Motor neuron (in vitro differentiated cells): ENCODE data around the gene GRIK1. TPM values are rescaled to one million over a fixed set of nuclear protein-coding genes. Genes with fewer than 3 reads are reported as not detected.

Experiments used
- ATAC-seq, 8 experiments: fragments of 200-7000 bp; cut with Tn5 transposase; replicated peaks in 6 of 8; 2 replicates each; pipeline ENCODE4 v1.8.0; 2021; ENCODE audit warnings: mild to moderate bottlenecking in 8 of 8, moderate library complexity in 8 of 8
- H3K27ac ChIP-seq, 2 donors: fragments of 250-450 bp; sonication (Bioruptor Pico); 2 replicates each; pipeline ENCODE4 v1.9.0; 2021; ENCODE audit warnings: antibody characterized with exemption in 2 of 2, mild to moderate bottlenecking in 2 of 2, moderate library complexity in 1 of 2
- H3K4me1 ChIP-seq, 2 donors: fragments of 250-450 bp; sonication (Bioruptor Pico); replicated peaks in 1 of 2; 2 replicates each; pipeline ENCODE4 v1.6.1; 2021; ENCODE audit warnings: antibody characterized with exemption in 2 of 2, mild to moderate bottlenecking in 2 of 2, moderate library complexity in 1 of 2
- H3K4me3 ChIP-seq, 5 donors: fragments of 250-450 bp; sonication (Bioruptor Pico); 2 replicates each; pipeline ENCODE4 v1.9.0; 2021; ENCODE audit warnings: antibody characterized with exemption in 5 of 5, mild to moderate bottlenecking in 5 of 5, moderate library complexity in 4 of 5
- WGBS, 10 experiments: fragments of 450-650 bp; shearing (Covaris generic); methylation state at CpG; one replicate each; pipeline ENCODE4 v1.0.0; 2022; 5-methylcytosine and 5-hydroxymethylcytosine counted together
- in situ Hi-C, 9 experiments: fragments of 400-800 bp; cut with MboI; loops; one replicate each; pipeline ENCODE4 v1.15.0; 2021; ENCODE audit warnings: low sequenced_read_pairs in 9 of 9, low pct_unique_long_range_greater_than_20kb in 2 of 9; ENCODE audit not compliant: unreplicated experiment in 9 of 9
- total RNA-seq, 8 experiments: library from RNA; unstranded; fragments of 300-600 nt; gene quantifications; 2 replicates each; pipeline versions ENCODE4 v1.2.3 to v1.2.4, GENCODE V29; 2022

Gene GRIK1
- total RNA-seq, 8 experiments from 2014 or later: 0.15 to 8.7 (median 3.9) TPM

- Histone ChIP-seq H3K4me3 (no peak overlapping the region), H3K27ac (no peak overlapping the region), H3K4me1 (peaks cover 0 to 28% of the 10 kb centered on the region in 2 donors)
- 40 to 90% (median 83%) methylated on average over 1 of the region's 2 CpGs; no CpG with 5 or more reads in 5 of the 10 experiments for WGBS, 10 experiments
- in situ Hi-C loops: no loop called here
- no peak for ATAC-seq
Observed at GRCh38 chr21:29716753-29717152, 223.0 kb downstream of the GRIK1 start.

DNA sequence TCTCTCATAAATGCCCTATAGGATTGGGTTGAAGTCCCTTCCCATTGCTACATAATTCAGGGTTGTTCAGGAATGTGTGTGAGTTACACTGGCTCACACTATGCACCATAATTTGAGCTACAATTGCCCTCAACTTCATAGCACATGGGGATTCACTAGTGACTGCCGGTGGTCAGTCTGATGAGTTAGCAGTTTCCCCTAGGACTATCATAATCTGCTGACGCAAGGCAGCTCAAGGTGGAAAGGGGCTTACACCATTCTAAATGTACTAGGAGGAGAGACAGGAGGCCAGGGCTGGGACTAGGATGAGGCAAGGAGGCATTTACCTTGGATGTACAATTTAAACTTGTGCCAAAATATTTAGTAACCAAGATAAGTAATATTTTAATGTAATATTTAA, 224.7 kb downstream of the GRIK1 start:
- ATAC-seq: no peak
- in situ Hi-C loops: no loop called here
- peaks cover 0 to 14% of the 10 kb centered on the region in 2 donors for H3K4me1 ChIP-seq
- 50 to 100% (median 86%) methylated on average over 1 to 2 of the region's 2 CpGs; no CpG with 5 or more reads in 2 of the 10 experiments for WGBS, 10 experiments
- H3K27ac ChIP-seq: no peak overlapping the region
- no peak overlapping the region for H3K4me3 ChIP-seq

DNA sequence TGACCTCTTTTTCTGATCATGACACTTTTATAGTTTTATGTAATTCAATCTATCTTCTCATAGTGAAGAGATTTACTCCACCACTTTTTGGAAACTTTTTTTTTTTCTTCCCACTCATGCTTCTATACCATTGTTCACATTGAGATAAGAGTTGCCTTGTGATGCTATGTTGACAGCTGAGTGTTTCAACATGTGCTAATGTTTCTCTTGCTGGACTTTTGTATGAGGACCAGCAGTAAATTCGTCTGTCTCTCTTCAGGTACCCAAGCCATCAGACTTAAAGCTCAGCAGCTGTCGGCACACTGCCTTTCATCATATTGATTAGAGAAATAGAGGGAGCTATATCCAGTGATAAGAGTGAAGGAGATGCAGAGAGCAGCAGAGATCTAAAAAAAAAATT, 227.0 kb downstream of the GRIK1 start:
- in situ Hi-C loops: no loop called here
- Histone ChIP-seq H3K4me3 (no peak overlapping the region), H3K4me1 (peaks cover 0 to 2% of the 10 kb centered on the region in 2 donors), H3K27ac (no peak overlapping the region)
- WGBS, 10 experiments: 17 to 85% (median 54%) methylated on average over 1 to 2 of the region's 2 CpGs; no CpG with 5 or more reads in 2 of the 10 experiments
- ATAC-seq: no peak

- no peak for ATAC-seq
- Histone ChIP-seq H3K4me3 (no peak overlapping the region), H3K27ac (no peak overlapping the region), H3K4me1 (peaks cover 0 to 2% of the 10 kb centered on the region in 2 donors)
- in situ Hi-C loops: no loop called here
Observed at GRCh38 chr21:29711236-29711635, 228.6 kb downstream of the GRIK1 start.

DNA sequence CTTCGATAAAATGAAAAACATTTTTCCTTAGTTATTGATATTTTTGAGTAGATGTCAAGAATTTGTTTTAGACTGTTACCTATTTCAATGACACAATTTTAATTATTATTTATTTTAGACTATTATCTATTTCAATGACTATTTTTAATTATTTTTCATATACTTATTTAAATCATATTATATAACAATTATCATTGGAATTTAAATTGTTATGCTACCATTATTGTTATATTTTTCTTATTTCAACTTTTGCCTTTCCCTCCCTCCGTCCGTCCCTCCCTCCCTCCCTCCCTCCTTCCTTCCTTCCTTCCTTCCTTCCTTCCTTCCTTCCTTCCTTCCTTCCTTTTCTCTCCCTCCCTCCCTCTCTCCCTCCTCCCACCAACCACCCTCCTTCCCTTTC, 229.3 kb downstream of the GRIK1 start:
- WGBS, 10 experiments: 42 to 100% (median 88%) methylated on average over 1 to 2 of the region's 3 CpGs
- Histone ChIP-seq H3K27ac (no peak overlapping the region), H3K4me1 (peaks cover 0 to 2% of the 10 kb centered on the region in 2 donors), H3K4me3 (no peak overlapping the region)
- in situ Hi-C loops: no loop called here
- ATAC-seq: no peak

GRCh38 chr21:29708401-29708800, 231.4 kb downstream of the GRIK1 start:
- no peak for ATAC-seq
- no peak overlapping the region for H3K4me3 ChIP-seq
- H3K4me1 ChIP-seq: peaks cover 0 to 2% of the 10 kb centered on the region in 2 donors
- 64 to 100% (median 96%) methylated on average over 1 to 4 of the region's 4 CpGs for WGBS, 10 experiments
- no peak overlapping the region for H3K27ac ChIP-seq
- in situ Hi-C loops: no loop called here

DNA sequence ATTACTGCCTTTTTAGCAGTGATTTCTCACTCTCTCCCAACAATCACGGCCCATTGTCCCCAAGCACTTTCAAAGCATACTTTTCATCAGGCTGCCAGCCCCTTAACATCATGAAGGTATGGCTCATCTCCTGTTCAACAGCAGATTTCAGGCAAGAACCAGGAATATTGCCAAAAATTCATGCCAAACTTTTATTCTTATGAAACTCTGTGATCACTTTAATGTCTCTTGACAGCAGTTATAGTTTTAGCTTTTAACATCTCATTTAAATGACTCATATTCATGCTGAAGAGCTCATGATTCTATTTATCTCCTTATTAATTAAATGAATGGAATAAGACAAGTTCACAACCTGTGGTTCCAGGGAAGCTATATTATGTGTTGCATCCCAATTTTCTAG, 235.1 kb downstream of the GRIK1 start:
- ATAC-seq: no peak
- in situ Hi-C loops: no loop called here
- WGBS, 10 experiments: 0 to 100% (median 17%) methylated on average over 1 of the region's 1 CpG; no CpG with 5 or more reads in 3 of the 10 experiments
- Histone ChIP-seq H3K27ac (no peak overlapping the region), H3K4me1 (no peaks in the 10 kb centered on the region), H3K4me3 (no peak overlapping the region)

DNA sequence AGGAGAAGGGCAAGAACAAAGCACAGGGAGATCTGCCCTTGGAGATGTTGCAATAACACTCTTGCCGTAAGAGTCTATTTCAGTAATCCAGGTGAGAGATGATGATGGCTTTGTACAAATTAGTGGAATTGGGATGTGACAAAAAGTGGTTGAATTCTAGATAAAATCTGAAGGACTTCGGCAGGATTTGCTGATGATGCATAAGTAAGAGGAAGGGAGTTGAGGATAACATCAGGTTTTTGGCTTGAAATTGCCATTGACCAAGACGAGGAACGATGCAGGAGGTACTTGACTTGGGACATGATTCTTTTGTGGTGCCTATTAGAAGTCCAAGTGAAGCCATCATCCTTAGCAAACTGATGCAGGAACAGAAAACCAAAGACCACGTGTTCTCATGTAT, 238.1 kb downstream of the GRIK1 start:
- 34 to 95% (median 86%) methylated on average over 2 to 5 of the region's 5 CpGs; no CpG with 5 or more reads in 1 of the 10 experiments for WGBS, 10 experiments
- Histone ChIP-seq H3K27ac (no peak overlapping the region), H3K4me1 (no peaks in the 10 kb centered on the region), H3K4me3 (no peak overlapping the region)
- in situ Hi-C loops: no loop called here
- ATAC-seq: no peak

- WGBS, 10 experiments: 20 to 73% (median 65%) methylated on average over 4 to 7 of the region's 7 CpGs
- Histone ChIP-seq H3K27ac (no peak overlapping the region), H3K4me3 (no peak overlapping the region), H3K4me1 (no peaks in the 10 kb centered on the region)
- ATAC-seq: no peak
- in situ Hi-C loops: no loop called here
Observed at GRCh38 chr21:29697555-29698193, 242.1 kb downstream of the GRIK1 start.

GRCh38 chr21:29696937-29697336, 242.9 kb downstream of the GRIK1 start:
- Histone ChIP-seq H3K4me1 (no peaks in the 10 kb centered on the region), H3K27ac (no peak overlapping the region), H3K4me3 (no peak overlapping the region)
- WGBS, 10 experiments: 44 to 100% (median 84%) methylated on average over 1 of the region's 1 CpG; no CpG with 5 or more reads in 2 of the 10 experiments
- in situ Hi-C loops: no loop called here
- no peak for ATAC-seq

DNA sequence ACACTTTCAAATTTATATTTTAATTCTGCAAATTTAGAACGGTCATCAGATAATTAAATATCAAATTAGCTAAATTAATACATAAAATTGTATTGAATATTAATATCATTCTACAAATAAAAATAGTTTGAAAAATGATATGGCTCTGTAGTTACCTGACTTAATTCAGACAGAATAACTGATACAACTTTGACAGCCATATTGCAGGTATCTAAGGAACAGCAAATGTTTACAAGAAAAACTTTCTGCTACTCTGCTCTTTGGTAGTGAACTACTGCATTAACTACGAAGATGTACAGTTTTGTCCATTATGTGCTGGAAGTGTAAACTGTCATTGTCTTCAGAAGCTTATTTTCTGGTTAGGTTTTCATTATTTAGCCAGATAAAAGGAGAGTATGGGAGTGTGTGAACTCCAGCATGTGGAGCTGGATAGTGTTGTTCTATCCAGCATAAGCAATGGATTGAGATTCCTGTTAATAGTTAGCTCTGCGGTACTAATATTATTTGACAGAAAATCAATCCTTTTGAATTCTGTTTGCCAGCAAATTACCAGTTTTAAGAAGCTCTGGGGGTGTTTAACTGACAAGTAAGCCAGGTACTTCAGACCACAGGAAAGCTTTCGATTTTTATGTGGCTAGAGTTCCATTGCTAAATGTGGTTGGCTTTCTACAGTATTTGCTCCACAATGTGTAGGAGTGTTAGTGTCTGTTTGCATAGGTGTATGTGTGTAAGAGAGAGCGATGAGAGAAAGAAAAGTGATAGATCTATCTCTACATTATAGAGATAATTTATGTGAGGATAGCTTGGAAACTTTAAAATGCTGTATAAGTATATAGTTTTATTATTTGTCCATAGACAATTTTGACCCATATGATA, 247.9 kb downstream of the GRIK1 start:
- Histone ChIP-seq H3K4me1 (no peaks in the 10 kb centered on the region), H3K4me3 (no peak overlapping the region), H3K27ac (no peak overlapping the region)
- ATAC-seq: no peak
- in situ Hi-C loops: no loop called here
- WGBS, 10 experiments: 35 to 94% (median 69%) methylated on average over 2 to 5 of the region's 5 CpGs; no CpG with 5 or more reads in 1 of the 10 experiments

GRCh38 chr21:29689753-29690152, 250.0 kb downstream of the GRIK1 start:
- WGBS, 10 experiments: 50 to 89% (median 75%) methylated on average over 2 to 5 of the region's 6 CpGs; no CpG with 5 or more reads in 4 of the 10 experiments
- Histone ChIP-seq H3K4me3 (no peak overlapping the region), H3K4me1 (no peaks in the 10 kb centered on the region), H3K27ac (no peak overlapping the region)
- in situ Hi-C loops: no loop called here
- ATAC-seq: peak in 1 of 8 experiments; percentile 37

DNA sequence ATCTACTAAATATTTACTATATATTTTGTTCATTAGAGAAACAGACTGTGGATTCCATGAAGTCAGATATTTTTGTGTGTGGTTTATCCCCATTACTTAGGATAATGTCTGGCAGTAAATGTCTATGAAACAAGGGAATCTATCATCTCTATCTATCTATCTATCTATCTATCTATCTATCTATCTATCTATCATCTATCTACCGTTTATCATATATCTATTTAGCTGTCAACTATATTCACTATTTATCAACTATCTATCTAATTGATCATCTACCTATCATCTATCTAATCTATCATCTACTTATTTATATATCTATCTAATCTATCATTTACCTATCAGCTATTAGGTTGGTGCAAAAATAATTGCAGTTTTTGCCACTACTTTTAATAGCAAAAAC, 255.7 kb downstream of the GRIK1 start:
- Histone ChIP-seq H3K4me1 (no peaks in the 10 kb centered on the region), H3K27ac (no peak overlapping the region), H3K4me3 (no peak overlapping the region)
- WGBS, 10 experiments: 29 to 100% (median 87%) methylated on average over 1 of the region's 1 CpG; no CpG with 5 or more reads in 2 of the 10 experiments
- in situ Hi-C loops: no loop called here
- no peak for ATAC-seq
